H9 (cell line): ENCODE results near the gene IFI44. TPM values are rescaled to one million over a fixed set of nuclear protein-coding genes. Genes with fewer than 3 reads are reported as not detected.

ENCODE experiments used
- DNase-seq: peaks from one replicate; pipeline ENCODE4 v3.0.0-alpha.2; 2017
- H2AFZ ChIP-seq: one replicate; pipeline ENCODE4 v1.6.1; 2013; ENCODE audit warnings: mild to moderate bottlenecking, low read length, control low read depth, moderate library complexity
- H2AK5ac ChIP-seq: 2 replicates; pipeline ENCODE4 v1.6.1; 2013; ENCODE audit warnings: low read length, control low read depth, mixed read lengths; ENCODE audit not compliant: insufficient read length
- H2BK120ac ChIP-seq: one replicate; pipeline ENCODE4 v1.6.1; 2013; ENCODE audit warnings: low read depth, mild to moderate bottlenecking, low read length, control low read depth, inconsistent platforms; ENCODE audit not compliant: poor library complexity, severe bottlenecking
- H2BK12ac ChIP-seq: 2 replicates; pipeline ENCODE4 v1.6.1; 2013; ENCODE audit warnings: low read length, control low read depth, mixed read lengths, low read depth; ENCODE audit not compliant: insufficient read length
- H2BK15ac ChIP-seq: 2 replicates; pipeline ENCODE4 v1.6.1; 2013; ENCODE audit warnings: low read depth, low read length, control low read depth
- H2BK20ac ChIP-seq: one replicate; pipeline ENCODE4 v1.6.1; 2013; ENCODE audit warnings: low read depth, mild to moderate bottlenecking, low read length, control low read depth, inconsistent platforms; ENCODE audit not compliant: poor library complexity, severe bottlenecking
- H2BK5ac ChIP-seq: 2 replicates; pipeline ENCODE4 v1.6.1; 2013; ENCODE audit warnings: low read length, control low read depth, mixed read lengths; ENCODE audit not compliant: insufficient read length
- H3K14ac ChIP-seq: 2 replicates; pipeline ENCODE4 v1.6.1; 2013; ENCODE audit warnings: low read length, control low read depth; ENCODE audit not compliant: insufficient read depth
- H3K18ac ChIP-seq: 2 replicates; pipeline ENCODE4 v1.6.1; 2013; ENCODE audit warnings: low read depth, mild to moderate bottlenecking, mixed read lengths, low read length, control low read depth; ENCODE audit not compliant: insufficient read length
- H3K23ac ChIP-seq: 2 replicates; pipeline ENCODE4 v1.6.1; 2013; ENCODE audit warnings: low read length, control low read depth, mixed read lengths, low read depth; ENCODE audit not compliant: insufficient read length
- H3K23me2 ChIP-seq: 2 replicates; pipeline ENCODE4 v1.6.1; 2013; ENCODE audit warnings: low read depth, mild to moderate bottlenecking, mixed read lengths, low read length, control low read depth; ENCODE audit not compliant: insufficient read length, poor library complexity, severe bottlenecking
- H3K27ac ChIP-seq: 2 replicates; pipeline ENCODE4 v1.5.1; 2013; ENCODE audit warnings: low read length, control low read depth, mixed read lengths, low read depth; ENCODE audit not compliant: insufficient read length
- H3K27me3 ChIP-seq: 2 replicates; pipeline ENCODE4 v1.6.1; 2013; ENCODE audit warnings: low read length, control low read depth, inconsistent platforms; ENCODE audit not compliant: insufficient read depth
- H3K4ac ChIP-seq: 2 replicates; pipeline ENCODE4 v1.6.1; 2013; ENCODE audit warnings: low read depth, mild to moderate bottlenecking, control low read depth, inconsistent platforms, low read length, moderate library complexity
- H3K4me1 ChIP-seq: 2 replicates; pipeline ENCODE4 v1.6.1; 2013; ENCODE audit warnings: low read length, control low read depth, inconsistent platforms; ENCODE audit not compliant: insufficient read depth
- H3K4me2 ChIP-seq: 2 replicates; pipeline ENCODE4 v1.6.1; 2013; ENCODE audit warnings: low read length, control low read depth, mixed read lengths; ENCODE audit not compliant: insufficient read length, insufficient read depth
- H3K56ac ChIP-seq: 2 replicates; pipeline ENCODE4 v1.6.1; 2013; ENCODE audit warnings: low read depth, mild to moderate bottlenecking, mixed read lengths, low read length, control low read depth; ENCODE audit not compliant: insufficient read length
- H3K79me1 ChIP-seq: 2 replicates; pipeline ENCODE4 v1.6.1; 2013; ENCODE audit warnings: low read depth, mild to moderate bottlenecking, moderate library complexity, low read length, control low read depth, inconsistent platforms; ENCODE audit not compliant: insufficient read depth, poor library complexity, severe bottlenecking
- H3K79me2 ChIP-seq: 2 replicates; pipeline ENCODE4 v1.6.1; 2013; ENCODE audit warnings: low read length, control low read depth, inconsistent platforms; ENCODE audit not compliant: insufficient read depth
- H3K9ac ChIP-seq: 2 replicates; pipeline ENCODE4 v1.6.1; 2013; ENCODE audit warnings: low read length, control low read depth, mixed read lengths; ENCODE audit not compliant: insufficient read length; ENCODE audit errors: extremely low read depth
- H3K9me3 ChIP-seq: one replicate; pipeline ENCODE4 v1.6.1; 2013; ENCODE audit warnings: low read depth, low read length, inconsistent platforms; ENCODE audit not compliant: control insufficient read depth
- H3T11ph ChIP-seq: one replicate; pipeline ENCODE4 v1.6.1; 2013; ENCODE audit warnings: mild to moderate bottlenecking, low read length, control low read depth, inconsistent platforms
- H4K20me1 ChIP-seq: one replicate; pipeline ENCODE4 v1.6.1; 2013; ENCODE audit not compliant: control insufficient read depth, insufficient read length, insufficient read depth
- H4K5ac ChIP-seq: 2 replicates; pipeline ENCODE4 v1.6.1; 2013; ENCODE audit warnings: low read depth, mild to moderate bottlenecking, mixed read lengths, low read length, control low read depth; ENCODE audit not compliant: insufficient read length
- H4K8ac ChIP-seq: replicated peaks from 2 replicates; pipeline ENCODE4 v1.6.1; 2013; ENCODE audit warnings: low read length, control low read depth, mixed read lengths, low read depth; ENCODE audit not compliant: insufficient read length
- H4K91ac ChIP-seq: 2 replicates; pipeline ENCODE4 v1.6.1; 2013; ENCODE audit warnings: low read depth, mild to moderate bottlenecking, moderate library complexity, mixed read lengths, low read length, control low read depth; ENCODE audit not compliant: insufficient read length
- H3K27ac Mint-ChIP-seq, 3 experiments: 2 replicates in 2 of 3; 3 replicates in 1 of 3; pipeline ENCODE4 v1.8.0; 2020 to 2021; ENCODE audit warnings: mixed read lengths in 3 of 3, mild to moderate bottlenecking in 1 of 3, moderate library complexity in 1 of 3
- H3K27me3 Mint-ChIP-seq: 2 replicates; pipeline ENCODE4 v1.8.0; 2021; ENCODE audit warnings: low read depth, mild to moderate bottlenecking, moderate library complexity, mixed read lengths
- H3K36me3 Mint-ChIP-seq, 3 experiments: 2 replicates in 2 of 3; 3 replicates in 1 of 3; pipeline ENCODE4 v1.8.0; 2020 to 2021; ENCODE audit warnings: low read depth in 3 of 3, mixed read lengths in 3 of 3; ENCODE audit not compliant: insufficient read depth in 1 of 3
- H3K4me1 Mint-ChIP-seq, 2 experiments: 2 replicates each; pipeline ENCODE4 v1.8.0; 2020; ENCODE audit warnings: mixed read lengths in 2 of 2
- H3K4me3 Mint-ChIP-seq, 2 experiments: 2 replicates in 1 of 2; 3 replicates in 1 of 2; pipeline ENCODE4 v1.8.0; 2020 to 2021; ENCODE audit warnings: mild to moderate bottlenecking in 2 of 2, mixed read lengths in 2 of 2, moderate library complexity in 1 of 2
- H3K9me3 Mint-ChIP-seq, 2 experiments: 2 replicates in 1 of 2; 3 replicates in 1 of 2; pipeline ENCODE4 v1.8.0; 2020; ENCODE audit warnings: mild to moderate bottlenecking in 2 of 2, mixed read lengths in 2 of 2, moderate library complexity in 1 of 2
- WGBS: extraction: QIAGEN DNeasy Blood & Tissue Kit; methylation state at CpG from one replicate; pipeline ENCODE4 v1.1.7; 2013; ENCODE audit warnings: missing lambda C conversion rate, low lambda C conversion rate, mixed read lengths; ENCODE audit not compliant: insufficient read length; ENCODE audit errors: extremely low coverage; 5-methylcytosine and 5-hydroxymethylcytosine counted together
- total RNA-seq: library from RNA; stranded (reverse); gene quantifications from 2 replicates; pipeline ENCODE4 v1.2.1, GENCODE V29; 2021
- TF ChIP-seq, protein P1 (sequence below): fragments of 200-600 bp; sonication (generic); conservative IDR thresholded peaks from 3 replicates; pipeline ENCODE4 v1.8.0; 2021; ENCODE audit warnings: antibody characterized with exemption, mild to moderate bottlenecking

Gene IFI44
- total RNA-seq, 1 experiment from 2014 or later, result not detected

DNA sequence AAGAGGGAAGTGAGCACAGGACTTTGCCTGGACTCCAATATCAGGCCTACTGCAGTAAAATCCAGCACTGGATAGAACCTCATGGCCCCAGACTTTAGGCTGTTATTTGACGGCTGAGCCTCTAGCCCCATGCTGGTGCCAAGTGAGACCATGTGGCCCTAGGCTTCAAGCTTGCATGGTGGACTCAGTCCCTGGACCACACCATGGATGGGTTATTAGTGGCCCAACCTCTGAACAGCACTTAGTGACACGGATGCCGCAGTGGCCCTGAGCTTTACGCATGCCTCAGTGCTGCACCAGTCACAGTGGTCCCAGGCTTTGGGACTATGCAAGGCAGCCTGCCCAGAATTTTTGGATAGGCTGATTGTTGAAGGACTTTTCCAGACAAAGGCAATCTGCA is 16.4 kb upstream of the IFI44 start:
- Mint-ChIP-seq H3K4me3 (no peak overlapping the region), H3K27me3 (0 out of 2 replicates have a peak, but pooled peaks cover 3% of the 10 kb centered on the region), H3K36me3 (no peaks in the 10 kb centered on the region), H3K9me3 (no peaks in the 10 kb centered on the region), H3K27ac (no peak overlapping the region), H3K4me1 (no peaks in the 10 kb centered on the region)
- Histone ChIP-seq H2BK20ac (no peak overlapping the region), H3K14ac (no peak overlapping the region), H2BK12ac (no peak overlapping the region), H4K8ac (no peak overlapping the region), H3K4me1 (no peaks in the 10 kb centered on the region), H3K56ac (no peak overlapping the region), H3K23ac (no peak overlapping the region), H3K27ac (no peak overlapping the region), H3K27me3 (no peaks in the 10 kb centered on the region), H3K4me2 (no peak overlapping the region), H3K23me2 (peaks cover 4% of the 10 kb centered on the region), H2AFZ (no peak overlapping the region), H3T11ph (no peak overlapping the region), H2BK15ac (no peak overlapping the region), H4K20me1 (no peaks in the 10 kb centered on the region), H2BK5ac (no peak overlapping the region), H3K18ac (no peak overlapping the region), H3K79me1 (no peaks in the 10 kb centered on the region), H2AK5ac (no peak overlapping the region), H3K9me3 (no peaks in the 10 kb centered on the region), H4K91ac (no peak overlapping the region), H2BK120ac (no peak overlapping the region), H4K5ac (no peak overlapping the region), H3K79me2 (no peaks in the 10 kb centered on the region), H3K9ac (no peak overlapping the region), H3K4ac (no peak overlapping the region)
- DNase-seq, result no peak
- WGBS, result no CpG with 5 or more reads among the region's 4 CpGs
- TF ChIP-seq, protein P1, sequence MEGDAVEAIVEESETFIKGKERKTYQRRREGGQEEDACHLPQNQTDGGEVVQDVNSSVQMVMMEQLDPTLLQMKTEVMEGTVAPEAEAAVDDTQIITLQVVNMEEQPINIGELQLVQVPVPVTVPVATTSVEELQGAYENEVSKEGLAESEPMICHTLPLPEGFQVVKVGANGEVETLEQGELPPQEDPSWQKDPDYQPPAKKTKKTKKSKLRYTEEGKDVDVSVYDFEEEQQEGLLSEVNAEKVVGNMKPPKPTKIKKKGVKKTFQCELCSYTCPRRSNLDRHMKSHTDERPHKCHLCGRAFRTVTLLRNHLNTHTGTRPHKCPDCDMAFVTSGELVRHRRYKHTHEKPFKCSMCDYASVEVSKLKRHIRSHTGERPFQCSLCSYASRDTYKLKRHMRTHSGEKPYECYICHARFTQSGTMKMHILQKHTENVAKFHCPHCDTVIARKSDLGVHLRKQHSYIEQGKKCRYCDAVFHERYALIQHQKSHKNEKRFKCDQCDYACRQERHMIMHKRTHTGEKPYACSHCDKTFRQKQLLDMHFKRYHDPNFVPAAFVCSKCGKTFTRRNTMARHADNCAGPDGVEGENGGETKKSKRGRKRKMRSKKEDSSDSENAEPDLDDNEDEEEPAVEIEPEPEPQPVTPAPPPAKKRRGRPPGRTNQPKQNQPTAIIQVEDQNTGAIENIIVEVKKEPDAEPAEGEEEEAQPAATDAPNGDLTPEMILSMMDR, result no peak
